ENCODE measurements around the gene GATB. TPM values are rescaled to one million over a fixed set of nuclear protein-coding genes. Genes with fewer than 3 reads are reported as not detected.

Gene GATB
- total RNA-seq, 1 donor from 2014 or later = 20.9 TPM

GRCh38 chr4:151692821-151693673, 67.8 kb downstream of the GATB start:
- H3K4me3 ChIP-seq (ENCODE audit: low read depth, low read length) = no peak overlapping the region
- TF ChIP-seq, protein P1, sequence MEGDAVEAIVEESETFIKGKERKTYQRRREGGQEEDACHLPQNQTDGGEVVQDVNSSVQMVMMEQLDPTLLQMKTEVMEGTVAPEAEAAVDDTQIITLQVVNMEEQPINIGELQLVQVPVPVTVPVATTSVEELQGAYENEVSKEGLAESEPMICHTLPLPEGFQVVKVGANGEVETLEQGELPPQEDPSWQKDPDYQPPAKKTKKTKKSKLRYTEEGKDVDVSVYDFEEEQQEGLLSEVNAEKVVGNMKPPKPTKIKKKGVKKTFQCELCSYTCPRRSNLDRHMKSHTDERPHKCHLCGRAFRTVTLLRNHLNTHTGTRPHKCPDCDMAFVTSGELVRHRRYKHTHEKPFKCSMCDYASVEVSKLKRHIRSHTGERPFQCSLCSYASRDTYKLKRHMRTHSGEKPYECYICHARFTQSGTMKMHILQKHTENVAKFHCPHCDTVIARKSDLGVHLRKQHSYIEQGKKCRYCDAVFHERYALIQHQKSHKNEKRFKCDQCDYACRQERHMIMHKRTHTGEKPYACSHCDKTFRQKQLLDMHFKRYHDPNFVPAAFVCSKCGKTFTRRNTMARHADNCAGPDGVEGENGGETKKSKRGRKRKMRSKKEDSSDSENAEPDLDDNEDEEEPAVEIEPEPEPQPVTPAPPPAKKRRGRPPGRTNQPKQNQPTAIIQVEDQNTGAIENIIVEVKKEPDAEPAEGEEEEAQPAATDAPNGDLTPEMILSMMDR (conservative IDR thresholded peaks at IDR 0.05; ENCODE audit: low read depth, low read length) = no peak
- no peak for DNase-seq (ENCODE audit: low read depth)

DNA sequence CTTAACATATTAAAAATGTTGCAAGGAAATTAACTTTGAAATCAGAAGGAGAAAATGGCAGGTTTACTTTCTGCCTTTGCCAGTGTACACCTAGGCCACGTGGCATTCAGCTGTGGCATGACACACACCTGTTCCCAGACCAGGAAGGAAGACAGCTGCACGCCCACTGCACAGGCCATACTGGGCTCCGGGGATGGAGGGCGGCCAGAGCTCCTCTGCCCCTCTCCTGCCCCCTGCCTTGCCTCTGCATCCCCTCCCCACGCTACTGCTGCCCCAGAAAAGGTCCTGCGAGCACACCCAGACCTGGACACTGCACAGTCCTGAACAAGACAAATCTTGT, 68.4 kb downstream of the GATB start:
- TF ChIP-seq, protein P1 (conservative IDR thresholded peaks at IDR 0.05; ENCODE audit: low read depth, low read length) = no peak
- no peak for DNase-seq (ENCODE audit: low read depth)

DNA sequence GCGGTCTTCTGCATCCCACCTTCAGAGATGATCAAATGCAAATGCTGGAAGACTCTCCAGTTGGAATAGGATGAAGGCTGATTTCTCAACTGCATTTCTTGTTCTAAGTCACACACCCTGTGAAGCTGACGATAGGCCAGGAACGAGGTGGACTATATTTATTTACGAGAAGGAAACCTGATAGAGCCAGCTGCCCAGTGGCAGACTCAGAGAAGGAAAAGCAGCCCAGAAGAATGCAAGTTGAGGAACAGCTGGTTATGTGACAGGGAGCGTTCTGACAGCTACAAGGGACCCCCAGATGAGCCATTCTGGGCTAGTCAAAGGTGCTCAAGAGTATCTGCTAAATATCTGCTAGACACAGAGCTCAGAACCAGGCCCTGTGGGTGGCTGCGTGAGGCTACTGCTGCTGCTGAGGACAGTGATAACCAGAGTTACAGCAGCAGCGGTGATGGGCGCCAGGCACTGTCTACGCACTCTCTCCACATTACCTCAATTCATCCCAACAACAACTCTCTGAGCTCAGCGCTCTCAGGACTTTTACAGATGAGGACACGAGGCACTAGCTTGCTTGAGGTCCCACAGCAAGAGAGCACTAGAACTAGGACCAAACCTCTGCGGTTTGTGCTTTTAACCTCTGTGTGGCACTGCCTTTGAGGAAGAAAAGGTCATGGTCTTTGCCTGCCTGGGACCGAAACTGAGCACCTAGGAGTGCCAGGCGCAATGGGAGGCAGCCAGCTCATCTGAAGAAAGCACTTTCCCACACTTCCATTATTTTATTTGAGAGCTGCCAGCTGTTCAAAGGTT, 69.0 kb downstream of the GATB start:
- DNase-seq (ENCODE audit: low read depth) = no peak
- TF ChIP-seq, protein P1 (conservative IDR thresholded peaks at IDR 0.05; ENCODE audit: low read depth, low read length) = no peak
- no peak overlapping the region for H3K4me3 ChIP-seq (ENCODE audit: low read depth, low read length)

More for the DNA sequence above, 68.4 kb downstream of the GATB start:
- H3K4me3 ChIP-seq (ENCODE audit: low read depth, low read length) = no peak overlapping the region

- TF ChIP-seq, protein P1 (conservative IDR thresholded peaks at IDR 0.05; ENCODE audit: low read depth, low read length) = no peak
- no peak for DNase-seq (ENCODE audit: low read depth)
- no peak overlapping the region for H3K4me3 ChIP-seq (ENCODE audit: low read depth, low read length)
Observed at GRCh38 chr4:151690876-151691275, 69.9 kb downstream of the GATB start.

DNA sequence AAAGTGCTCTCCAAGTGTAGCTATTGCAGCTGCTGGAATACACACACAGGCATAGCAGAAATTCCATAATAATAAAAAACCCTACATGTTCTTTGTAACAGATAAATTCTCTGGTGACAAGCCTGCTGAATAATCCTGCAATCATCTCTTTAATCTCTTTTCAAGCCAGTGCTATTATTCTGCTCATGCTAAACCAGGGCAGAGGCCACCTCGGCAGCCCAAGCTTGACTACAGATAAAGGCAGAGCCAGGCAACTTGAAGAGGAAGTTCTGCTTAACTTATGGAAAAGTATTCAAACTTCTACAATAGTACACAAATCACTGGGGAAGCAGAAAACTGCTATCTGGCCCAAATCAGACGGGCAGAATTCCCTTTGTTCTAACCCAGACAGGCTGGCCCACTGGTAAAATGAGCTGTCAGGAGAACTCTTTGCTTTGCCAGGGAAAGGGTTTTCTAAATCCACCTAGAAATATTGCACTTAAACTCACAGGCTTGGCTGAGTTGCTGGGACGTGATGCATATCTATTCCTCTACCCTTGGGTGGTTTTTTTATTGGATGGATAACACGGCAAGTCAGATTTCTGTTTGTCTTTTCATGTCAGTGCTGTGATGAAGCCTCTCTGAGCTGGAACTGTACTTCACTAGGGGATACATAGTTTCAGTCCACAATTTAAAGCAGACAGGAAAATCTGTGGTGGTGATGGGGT, 70.5 kb downstream of the GATB start:
- H3K4me3 ChIP-seq (ENCODE audit: low read depth, low read length) = no peak overlapping the region
- TF ChIP-seq, protein P1 (conservative IDR thresholded peaks at IDR 0.05; ENCODE audit: low read depth, low read length) = no peak
- no peak for DNase-seq (ENCODE audit: low read depth)

- DNase-seq (ENCODE audit: low read depth) = no peak
Observed at GRCh38 chr4:151689211-151689991, 71.4 kb downstream of the GATB start.

More at GRCh38 chr4:151689211-151689991, 71.4 kb downstream of the GATB start:
- TF ChIP-seq, protein P1 (conservative IDR thresholded peaks at IDR 0.05; ENCODE audit: low read depth, low read length) = no peak
- H3K4me3 ChIP-seq (ENCODE audit: low read depth, low read length) = no peak overlapping the region
